ENCODE data around the gene PSG6. TPM values are rescaled to one million over a fixed set of nuclear protein-coding genes. Genes with fewer than 3 reads are reported as not detected.
"Not testable (repeated sequence)": the region's sequence is repeated elsewhere in the genome, so short reads cannot be mapped to it uniquely, and the experiment has no call there.

Gene PSG6
- polyA plus RNA-seq, 3 donors, result not detected

- WGBS, 3 donors, result 56 to 68% (median 64%) methylated on average over 3 of the region's 3 CpGs
Observed at GRCh38 chr19:42872608-42873007, 45.1 kb downstream of the PSG6 start.

GRCh38 chr19:42857544-42857867 is 60.2 kb downstream of the PSG6 start:
- H3K27ac ChIP-seq (ENCODE audit: low read depth, low read length), result no peak overlapping the region
- WGBS, 3 donors, result 59 to 72% (median 70%) methylated on average over 5 of the region's 5 CpGs

More at GRCh38 chr19:42872608-42873007, 45.1 kb downstream of the PSG6 start:
- H3K27ac ChIP-seq (ENCODE audit: low read depth, low read length), result no peak overlapping the region

GRCh38 chr19:42856866-42857543 is 60.7 kb downstream of the PSG6 start:
- 80 to 83% (median 80%) methylated on average over 16 to 19 of the region's 19 CpGs for WGBS, 3 donors
- H3K27ac ChIP-seq (ENCODE audit: low read depth, low read length), result not testable (repeated sequence)

GRCh38 chr19:42854745-42855144 is 62.9 kb downstream of the PSG6 start:
- 87 to 92% (median 92%) methylated on average over 1 of the region's 3 CpGs for WGBS, 3 donors

DNA sequence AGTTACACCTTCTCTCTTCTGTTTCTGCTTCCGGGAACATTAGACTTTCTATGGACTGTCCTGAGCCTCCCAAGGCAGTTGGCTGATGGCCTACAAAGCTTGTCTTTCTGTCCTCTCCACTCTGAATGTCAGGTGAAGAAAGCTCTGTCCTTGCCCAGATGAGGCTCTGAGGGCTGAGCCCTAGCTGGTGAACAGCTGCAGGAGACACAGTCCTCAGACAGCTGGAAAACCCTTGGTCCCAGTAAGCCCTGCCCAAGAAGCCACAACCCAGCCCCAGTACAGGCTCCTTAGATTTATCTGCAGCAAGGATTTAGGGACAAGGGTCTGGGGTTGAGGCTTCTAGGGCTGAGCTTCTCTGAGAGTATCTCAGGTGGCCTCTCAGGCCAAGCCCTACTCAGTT is 64.5 kb downstream of the PSG6 start:
- not testable (repeated sequence) for H3K27ac ChIP-seq (ENCODE audit: low read depth, low read length)
- 50 to 93% (median 65%) methylated on average over 1 of the region's 1 CpG for WGBS, 3 donors

More at GRCh38 chr19:42854745-42855144, 62.9 kb downstream of the PSG6 start:
- H3K27ac ChIP-seq (ENCODE audit: low read depth, low read length), result not testable (repeated sequence)

- not testable (repeated sequence) for H3K27ac ChIP-seq (ENCODE audit: low read depth, low read length)
Observed at GRCh38 chr19:42852821-42853220, 64.9 kb downstream of the PSG6 start.

Other genes starting within 250 kb of the PSG6 start
- gene PSG3, start 177.4 kb downstream of the PSG6 start, polyA plus RNA-seq, result not detected
- gene PSG8, start 152.2 kb downstream of the PSG6 start, polyA plus RNA-seq, result not detected
- not detected for gene PSG1, start 38.2 kb downstream of the PSG6 start, polyA plus RNA-seq
- not detected for gene PSG7, start 19.3 kb upstream of the PSG6 start, polyA plus RNA-seq
- gene PSG11, start 108.6 kb upstream of the PSG6 start, polyA plus RNA-seq, result not detected
- not detected for gene PSG2, start 164.8 kb upstream of the PSG6 start, polyA plus RNA-seq